CD14-positive monocyte (primary cell): ENCODE results near the gene FOXD3. TPM values are rescaled to one million over a fixed set of nuclear protein-coding genes. Genes with fewer than 3 reads are reported as not detected.

Experiments
- DNase-seq, 3 donors: peaks; one replicate each; pipeline ENCODE4 v3.0.0-alpha.2; 2011 to 2022
- H2AFZ ChIP-seq: 2 replicates; pipeline ENCODE4 v1.6.0; 2012; ENCODE audit warnings: mild to moderate bottlenecking, low read depth, low read length, inconsistent platforms; ENCODE audit not compliant: insufficient read depth, poor library complexity, severe bottlenecking
- H3K27ac ChIP-seq, 2 donors: 1 replicate in 1 of 2; 2 replicates in 1 of 2; pipeline ENCODE4 v1.5.1; 2012 to 2013; ENCODE audit warnings: low read length in 2 of 2, control low read depth in 1 of 2, inconsistent platforms in 1 of 2, low read depth in 1 of 2, mild to moderate bottlenecking in 1 of 2
- H3K27me3 ChIP-seq, 2 donors: one replicate each; pipeline versions ENCODE4 v1.6.0 to v1.6.1; 2011 to 2013; ENCODE audit warnings: low read length in 2 of 2; ENCODE audit not compliant: control insufficient read depth in 2 of 2, insufficient read depth in 2 of 2
- H3K36me3 ChIP-seq, 2 donors: replicated peaks in 1 of 2; 1 replicate in 1 of 2; 2 replicates in 1 of 2; pipeline versions ENCODE4 v1.5.1 to v1.6.1; 2012 to 2013; ENCODE audit warnings: low read length in 2 of 2, control low read depth in 1 of 2, inconsistent platforms in 1 of 2, mild to moderate bottlenecking in 1 of 2; ENCODE audit not compliant: insufficient read depth in 2 of 2, control insufficient read depth in 1 of 2
- H3K4me1 ChIP-seq, 2 donors: 1 replicate in 1 of 2; 2 replicates in 1 of 2; pipeline versions ENCODE4 v1.5.1 to v1.6.1; 2012 to 2013; ENCODE audit warnings: low read length in 2 of 2, control low read depth in 1 of 2, inconsistent platforms in 1 of 2, mild to moderate bottlenecking in 1 of 2, moderate library complexity in 1 of 2; ENCODE audit not compliant: insufficient read depth in 2 of 2, control insufficient read depth in 1 of 2
- H3K4me2 ChIP-seq: replicated peaks from 2 replicates; pipeline ENCODE3; 2012; ENCODE audit warnings: low read length, moderate library complexity, mild to moderate bottlenecking; ENCODE audit not compliant: poor library complexity, severe bottlenecking; ENCODE audit errors: extremely low read depth
- H3K4me3 ChIP-seq, 3 experiments: fragments of 200-600 bp in 1 of 3; sonication (generic) in 1 of 3; replicated peaks in 1 of 3; 1 replicate in 2 of 3; 2 replicates in 1 of 3; pipeline ENCODE4 v1.5.1; 2011 to 2013; ENCODE audit warnings: low read length in 3 of 3, mild to moderate bottlenecking in 3 of 3, control low read depth in 2 of 3, low read depth in 2 of 3, inconsistent platforms in 1 of 3, moderate library complexity in 1 of 3
- H3K79me2 ChIP-seq: 2 replicates; pipeline ENCODE4 v1.6.0; 2012; ENCODE audit warnings: mild to moderate bottlenecking, control low read depth, inconsistent platforms, low read length, moderate library complexity; ENCODE audit not compliant: insufficient read depth
- H3K9ac ChIP-seq: 2 replicates; pipeline ENCODE4 v1.6.0; 2017; ENCODE audit warnings: low read length, mild to moderate bottlenecking; ENCODE audit not compliant: insufficient read depth, poor library complexity, severe bottlenecking
- H3K9me3 ChIP-seq, 2 donors: replicated peaks in 1 of 2; 1 replicate in 1 of 2; 2 replicates in 1 of 2; pipeline versions ENCODE4 v1.5.1 to v1.6.1; 2012 to 2013; ENCODE audit warnings: low read length in 2 of 2, control low read depth in 1 of 2; ENCODE audit not compliant: control insufficient read depth in 1 of 2, insufficient read depth in 1 of 2
- H4K20me1 ChIP-seq: 2 replicates; pipeline ENCODE4 v1.6.0; 2012; ENCODE audit warnings: mild to moderate bottlenecking, low read length, control low read depth, moderate library complexity; ENCODE audit not compliant: insufficient read depth
- H3K27ac Mint-ChIP-seq, 7 donors: one replicate each; pipeline ENCODE4 v1.8.0; 2020; ENCODE audit warnings: mild to moderate bottlenecking in 7 of 7, mixed read lengths in 7 of 7, moderate library complexity in 6 of 7, inconsistent platforms in 2 of 7
- H3K27me3 Mint-ChIP-seq, 3 donors: one replicate each; pipeline ENCODE4 v1.8.0; 2021 to 2022; ENCODE audit warnings: low read depth in 3 of 3, mild to moderate bottlenecking in 3 of 3, mixed read lengths in 3 of 3, moderate library complexity in 3 of 3, inconsistent platforms in 1 of 3
- H3K36me3 Mint-ChIP-seq, 2 donors: one replicate each; pipeline ENCODE4 v1.8.0; 2020; ENCODE audit warnings: mixed read lengths in 2 of 2, inconsistent platforms in 1 of 2, mild to moderate bottlenecking in 1 of 2
- H3K4me1 Mint-ChIP-seq: one replicate; pipeline ENCODE4 v1.8.0; 2020; ENCODE audit warnings: mild to moderate bottlenecking, mixed read lengths
- H3K4me3 Mint-ChIP-seq, 2 donors: one replicate each; pipeline ENCODE4 v1.8.0; 2020; ENCODE audit warnings: mild to moderate bottlenecking in 2 of 2, mixed read lengths in 2 of 2, moderate library complexity in 1 of 2
- H3K9me3 Mint-ChIP-seq, 7 donors: one replicate each; pipeline ENCODE4 v1.8.0; 2020 to 2022; ENCODE audit warnings: mixed read lengths in 7 of 7, mild to moderate bottlenecking in 6 of 7, moderate library complexity in 6 of 7, inconsistent platforms in 2 of 7
- CTCF ChIP-seq: fragments of 200-600 bp; IDR thresholded peaks from one replicate; pipeline ENCODE4 v1.8.0; 2022; ENCODE audit warnings: antibody characterized with exemption, mild to moderate bottlenecking
- WGBS: methylation state at CpG from one replicate; pipeline ENCODE4 v1.1.5; 2013; ENCODE audit warnings: missing lambda C conversion rate; ENCODE audit not compliant: insufficient coverage; 5-methylcytosine and 5-hydroxymethylcytosine counted together
- intact Hi-C, 2 donors: fragments of 100-400 bp; cut with micrococcal nuclease; formaldehyde crosslinking; loops; one replicate each; pipeline versions ENCODE4 v1.15.0 to v1.15.1; 2023
- polyA plus RNA-seq, 3 donors: library from polyadenylated mRNA; depleted of rRNA in 1 of 3; unstranded in 2 of 3; stranded (reverse) in 1 of 3; fragments of 300-500 nt in 2 of 3; fragments of >200 nt in 1 of 3; fragmentation: Illumina TruSeq in 2 of 3; gene quantifications; 1 replicate in 2 of 3; 2 replicates in 1 of 3; pipeline ENCODE4 v1.2.3, GENCODE V29; 2012 to 2021

The FOXD3 gene
- polyA plus RNA-seq, 3 donors, result not detected

GRCh38 chr1:63327417-63328054 lies 5.2 kb downstream of the FOXD3 start:
- no peaks in the 10 kb centered on the region for H4K20me1 ChIP-seq
- intact Hi-C loops, result loop anchor here in 1 of 2 donors (5.0 kb wide), 1 partner anchor 110 kb away; no protein-coding TSS in a partner anchor
- H3K9ac ChIP-seq, result no peak overlapping the region
- TF ChIP-seq CTCF, result peak; percentile 91
- peaks cover 8 to 48% of the 10 kb centered on the region in 2 donors for H3K9me3 ChIP-seq
- H3K27me3 ChIP-seq, result peaks cover 88 to 93% of the 10 kb centered on the region in 2 donors
- H3K4me3 ChIP-seq, result no peak overlapping the region
- H3K36me3 ChIP-seq, result no peaks in the 10 kb centered on the region
- H3K79me2 ChIP-seq, result no peaks in the 10 kb centered on the region
- 1% methylated on average over 17 of the region's 25 CpGs for WGBS
- Mint-ChIP-seq H3K4me1 (peaks cover 45% of the 10 kb centered on the region), H3K4me3 (peak overlapping the region in 1 of 2 donors; percentile 92), H3K27me3 (peaks cover 89 to 96% (median 91%) of the 10 kb centered on the region in 3 donors), H3K9me3 (peaks cover 0 to 57% (median 22%) of the 10 kb centered on the region in 7 donors), H3K27ac (no peak overlapping the region), H3K36me3 (peaks cover 14 to 27% of the 10 kb centered on the region in 2 donors)
- peaks cover 26 to 41% of the 10 kb centered on the region in 2 donors for H3K4me1 ChIP-seq
- no peak overlapping the region for H3K4me2 ChIP-seq
- no peak overlapping the region for H2AFZ ChIP-seq
- H3K27ac ChIP-seq, result no peak overlapping the region
- DNase-seq, result peak; percentile 57 to 67 (median 62)

- H3K4me3 ChIP-seq, result no peak overlapping the region
- intact Hi-C loops, result loop anchor here in 1 of 2 donors (5.0 kb wide), 1 partner anchor 109 kb away; no protein-coding TSS in a partner anchor
- TF ChIP-seq CTCF, result no peak
- Mint-ChIP-seq H3K27ac (no peak overlapping the region), H3K4me1 (peaks cover 43% of the 10 kb centered on the region), H3K36me3 (peaks cover 14 to 27% of the 10 kb centered on the region in 2 donors), H3K4me3 (peak overlapping the region in 1 of 2 donors; percentile 92), H3K9me3 (peaks cover 0 to 57% (median 22%) of the 10 kb centered on the region in 7 donors), H3K27me3 (peaks cover 88 to 94% (median 93%) of the 10 kb centered on the region in 3 donors)
- WGBS, result 48% methylated on average over 8 of the region's 8 CpGs
- H3K27me3 ChIP-seq, result peaks cover 88 to 95% of the 10 kb centered on the region in 2 donors
- no peak overlapping the region for H2AFZ ChIP-seq
- H3K27ac ChIP-seq, result no peak overlapping the region
- peaks cover 22 to 35% of the 10 kb centered on the region in 2 donors for H3K4me1 ChIP-seq
- no peak overlapping the region for H3K4me2 ChIP-seq
- no peak for DNase-seq
- no peaks in the 10 kb centered on the region for H3K79me2 ChIP-seq
- no peak overlapping the region for H3K9ac ChIP-seq
- peaks cover 5 to 48% of the 10 kb centered on the region in 2 donors for H3K9me3 ChIP-seq
- no peaks in the 10 kb centered on the region for H4K20me1 ChIP-seq
- no peaks in the 10 kb centered on the region for H3K36me3 ChIP-seq
Measured at GRCh38 chr1:63328122-63328521, 5.8 kb downstream of the FOXD3 start.
